DOHH2 (cell line): ENCODE measurements around the gene EIF3K.

ENCODE experiments used
- EZH2phosphoT487 ChIP-seq: fragments of 200-600 bp; sonication (generic); IDR thresholded peaks from 2 replicates; pipeline ENCODE4 v1.6.1; 2017; ENCODE audit warnings: borderline replicate concordance, mild to moderate bottlenecking, antibody characterized with exemption, low read length, moderate library complexity, mixed read lengths
- TF ChIP-seq, protein P1 (sequence below): fragments of 200-600 bp; sonication (generic); IDR thresholded peaks from one replicate; pipeline ENCODE4 v1.5.1; 2014; ENCODE audit warnings: antibody characterized with exemption, mild to moderate bottlenecking, low read depth, low read length; ENCODE audit not compliant: poor library complexity, severe bottlenecking

DNA sequence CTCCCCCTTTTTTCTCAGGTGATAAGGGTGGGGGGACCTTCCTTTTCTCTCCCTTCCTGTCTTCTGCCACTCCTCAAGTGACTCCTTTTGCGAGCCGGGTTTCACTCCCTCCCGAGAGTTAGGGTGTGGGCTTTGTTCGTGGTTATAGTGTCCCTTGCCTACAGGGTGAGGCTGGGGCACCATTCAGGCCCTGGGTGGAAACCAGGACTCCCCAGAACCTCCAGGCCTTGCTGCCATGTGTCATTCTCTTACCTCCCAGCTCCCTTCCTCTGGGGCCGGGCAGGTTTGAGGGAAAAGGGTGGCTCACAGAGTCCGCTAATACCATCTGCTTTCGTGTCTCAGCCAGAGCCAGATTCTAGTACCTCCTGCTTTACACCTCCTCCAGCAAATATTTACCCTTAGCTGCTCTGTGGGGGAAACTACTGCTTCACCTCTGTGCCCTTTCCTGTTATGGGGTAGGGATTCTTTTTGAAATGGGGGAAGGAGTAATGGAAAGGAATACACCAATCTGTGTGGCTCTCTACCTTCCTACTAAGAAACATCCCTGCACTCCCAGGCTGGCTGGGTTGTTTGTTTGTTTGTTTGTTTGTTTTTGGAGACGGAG is 31.3 kb downstream of the EIF3K start:
- TF ChIP-seq, protein P1, sequence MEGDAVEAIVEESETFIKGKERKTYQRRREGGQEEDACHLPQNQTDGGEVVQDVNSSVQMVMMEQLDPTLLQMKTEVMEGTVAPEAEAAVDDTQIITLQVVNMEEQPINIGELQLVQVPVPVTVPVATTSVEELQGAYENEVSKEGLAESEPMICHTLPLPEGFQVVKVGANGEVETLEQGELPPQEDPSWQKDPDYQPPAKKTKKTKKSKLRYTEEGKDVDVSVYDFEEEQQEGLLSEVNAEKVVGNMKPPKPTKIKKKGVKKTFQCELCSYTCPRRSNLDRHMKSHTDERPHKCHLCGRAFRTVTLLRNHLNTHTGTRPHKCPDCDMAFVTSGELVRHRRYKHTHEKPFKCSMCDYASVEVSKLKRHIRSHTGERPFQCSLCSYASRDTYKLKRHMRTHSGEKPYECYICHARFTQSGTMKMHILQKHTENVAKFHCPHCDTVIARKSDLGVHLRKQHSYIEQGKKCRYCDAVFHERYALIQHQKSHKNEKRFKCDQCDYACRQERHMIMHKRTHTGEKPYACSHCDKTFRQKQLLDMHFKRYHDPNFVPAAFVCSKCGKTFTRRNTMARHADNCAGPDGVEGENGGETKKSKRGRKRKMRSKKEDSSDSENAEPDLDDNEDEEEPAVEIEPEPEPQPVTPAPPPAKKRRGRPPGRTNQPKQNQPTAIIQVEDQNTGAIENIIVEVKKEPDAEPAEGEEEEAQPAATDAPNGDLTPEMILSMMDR = no peak
- no peak for TF ChIP-seq EZH2phosphoT487
